ENCODE data around the gene POMGNT1. TPM values are rescaled to one million over a fixed set of nuclear protein-coding genes. Genes with fewer than 3 reads are reported as not detected.

POMGNT1 gene
- total and polyA plus RNA-seq, 2 of the 8 experiments (the other 6 are each of a cell fraction or from before 2014, with no cell fraction given) = 28.0 to 40.3 TPM

GRCh38 chr1:46244656-46245371 is 46.6 kb upstream of the POMGNT1 start:
- Histone ChIP-seq H3K4me2 (ENCODE audit: insufficient read depth in 1 of 2, low read depth in 2 of 2, low read length in 2 of 2) (no peak overlapping the region), H2AFZ (ENCODE audit: low read length) (no peak overlapping the region), H4K20me1 (replicated peaks in 1 of 2; ENCODE audit: control insufficient read depth in 1 of 2, insufficient read depth in 2 of 2, low read length in 2 of 2) (peaks cover 2 to 3% of the 10 kb centered on the region in 2 experiments), H3K27me3 (replicated peaks in 1 of 4; ENCODE audit: control insufficient read depth in 3 of 4, extremely low read depth in 1 of 4, insufficient read depth in 3 of 4, low read length in 3 of 4) (no peaks in the 10 kb centered on the region), H3K36me3 (ENCODE audit: control insufficient read depth in 2 of 4, insufficient read depth in 4 of 4, low read length in 3 of 4) (peaks cover 3 to 8% (median 4%) of the 10 kb centered on the region in 4 experiments; a peak in 5 of 8 replicates), H4K91ac (replicated peaks; ENCODE audit: insufficient read length, low read length) (no peak overlapping the region), H3K9ac (replicated peaks in 1 of 4; ENCODE audit: extremely low read depth in 1 of 4, low read depth in 3 of 4, low read length in 3 of 4) (no peak overlapping the region), H3K4ac (replicated peaks; ENCODE audit: insufficient read length, low read depth, low read length) (no peak overlapping the region), H4K5ac (ENCODE audit: insufficient read length, low read depth, low read length) (no peak overlapping the region), H3K4me3 (ENCODE audit: extremely low read depth in 1 of 4, insufficient read depth in 2 of 4, low read depth in 3 of 4, low read length in 4 of 4) (no peak overlapping the region), H3K18ac (ENCODE audit: extremely low read depth, low read length) (no peak overlapping the region), H3K14ac (ENCODE audit: insufficient read length) (no peak overlapping the region), H2BK120ac (replicated peaks; ENCODE audit: low read depth, low read length) (no peak overlapping the region), H2BK12ac (ENCODE audit: low read depth, low read length) (no peak overlapping the region), H3K9me3 (ENCODE audit: insufficient read depth in 2 of 2, low read depth in 1 of 2, low read length in 1 of 2) (no peaks in the 10 kb centered on the region; a peak in 1 of 4 replicates), H4K8ac (ENCODE audit: extremely low read depth, insufficient read depth, low read length) (no peak overlapping the region), H3K79me2 (ENCODE audit: control insufficient read depth in 1 of 2, insufficient read depth in 2 of 2, low read length in 2 of 2) (peaks cover 3 to 19% of the 10 kb centered on the region in 2 experiments), H3K23ac (ENCODE audit: insufficient read length) (no peak overlapping the region), H3K56ac (replicated peaks; ENCODE audit: insufficient read length, low read depth, low read length) (no peak overlapping the region), H2BK20ac (ENCODE audit: low read length) (no peak overlapping the region), H3K27ac (ENCODE audit: low read depth, low read length) (no peak overlapping the region), H2BK5ac (ENCODE audit: low read depth, low read length) (no peak overlapping the region), H3K4me1 (replicated peaks in 1 of 4; ENCODE audit: control insufficient read depth in 3 of 4, insufficient read depth in 4 of 4, low read length in 3 of 4) (peaks cover 4 to 15% (median 5%) of the 10 kb centered on the region in 4 experiments; a peak in 5 of 7 replicates), H3K79me1 (ENCODE audit: low read depth, low read length) (peaks cover 6% of the 10 kb centered on the region; the same call in 1 of the 2 replicates), H3K23me2 (ENCODE audit: low read depth, low read length) (peaks cover 9% of the 10 kb centered on the region; the same call in 1 of the 2 replicates), H2AK5ac (ENCODE audit: low read depth, low read length) (no peak overlapping the region), H2BK15ac (ENCODE audit: low read length) (no peak overlapping the region)
- ChIA-PET CTCF (ENCODE audit: partially characterized antibody) (interaction anchor here (0.7 to 4.6 kb wide), 13 partner anchors 8 to 113 kb away, joined by 3 to 55 read pairs (median 4); partner anchors contain the start of gene LURAP1), POLR2A (ENCODE audit: partially characterized antibody) (interaction anchor here (0.6 to 2.9 kb wide), 6 partner anchors 11 to 573 kb away, joined by 3 to 16 read pairs (median 4); partner anchors contain the start of gene GPBP1L1)
- DNase-seq (ENCODE audit: low read depth in 1 of 2, low spot score in 2 of 2) (no peak), FAIRE-seq (no peak)
- WGBS, 2 experiments (ENCODE audit: extremely low coverage in 1 of 2, insufficient coverage in 1 of 2, insufficient read length in 1 of 2, insufficient replicate concordance in 2 of 2, low coverage in 1 of 2, low lambda C conversion rate in 2 of 2, missing lambda C conversion rate in 1 of 2) = 85% methylated on average over 3 of the region's 3 CpGs; no CpG with 5 or more reads in 1 of the 2 experiments
- TF ChIP-seq, protein P1, sequence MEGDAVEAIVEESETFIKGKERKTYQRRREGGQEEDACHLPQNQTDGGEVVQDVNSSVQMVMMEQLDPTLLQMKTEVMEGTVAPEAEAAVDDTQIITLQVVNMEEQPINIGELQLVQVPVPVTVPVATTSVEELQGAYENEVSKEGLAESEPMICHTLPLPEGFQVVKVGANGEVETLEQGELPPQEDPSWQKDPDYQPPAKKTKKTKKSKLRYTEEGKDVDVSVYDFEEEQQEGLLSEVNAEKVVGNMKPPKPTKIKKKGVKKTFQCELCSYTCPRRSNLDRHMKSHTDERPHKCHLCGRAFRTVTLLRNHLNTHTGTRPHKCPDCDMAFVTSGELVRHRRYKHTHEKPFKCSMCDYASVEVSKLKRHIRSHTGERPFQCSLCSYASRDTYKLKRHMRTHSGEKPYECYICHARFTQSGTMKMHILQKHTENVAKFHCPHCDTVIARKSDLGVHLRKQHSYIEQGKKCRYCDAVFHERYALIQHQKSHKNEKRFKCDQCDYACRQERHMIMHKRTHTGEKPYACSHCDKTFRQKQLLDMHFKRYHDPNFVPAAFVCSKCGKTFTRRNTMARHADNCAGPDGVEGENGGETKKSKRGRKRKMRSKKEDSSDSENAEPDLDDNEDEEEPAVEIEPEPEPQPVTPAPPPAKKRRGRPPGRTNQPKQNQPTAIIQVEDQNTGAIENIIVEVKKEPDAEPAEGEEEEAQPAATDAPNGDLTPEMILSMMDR (IDR thresholded peaks at IDR 0.05; ENCODE audit: control extremely low read depth in 1 of 3, insufficient read depth in 1 of 3, low read depth in 1 of 3, low read length in 3 of 3) = peak in 2 of 3 experiments; percentile 13 to 30; a peak in 2 of 4 replicates
- TF ChIP-seq KDM5A (IDR thresholded peaks at IDR 0.05; ENCODE audit: low read length) (no peak), POLR2AphosphoS5 (IDR thresholded peaks at IDR 0.05; ENCODE audit: low read depth, low read length) (no peak), E2F6 (IDR thresholded peaks at IDR 0.05) (no peak), YY1 (IDR thresholded peaks at IDR 0.05; ENCODE audit: low read depth, low read length) (no peak), SP4 (IDR thresholded peaks at IDR 0.05; ENCODE audit: low read length) (no peak), GABPA (IDR thresholded peaks at IDR 0.05; ENCODE audit: borderline replicate concordance, insufficient read depth, low read length) (no peak)
